ENCODE results near the gene NANS. TPM values are rescaled to one million over a fixed set of nuclear protein-coding genes. Genes with fewer than 3 reads are reported as not detected.
"Not testable (repeated sequence)": the region's sequence is repeated elsewhere in the genome, so short reads cannot be mapped to it uniquely, and the experiment has no call there.

Gene NANS
- total and polyA plus RNA-seq, 12 donors: 20.0 to 141 (median 30.9) TPM

GRCh38 chr9:98109052-98109451 lies 52.5 kb downstream of the NANS start:
- DNase-seq: no peak
- Histone ChIP-seq H3K36me3 (peaks cover 0 to 14% (median 0%) of the 10 kb centered on the region in 9 donors), H3K4me1 (peaks cover 0 to 70% (median 0%) of the 10 kb centered on the region in 9 donors), H3K4me3 (no peak overlapping the region), H3K27ac (peak overlapping the region in 1 of 10 donors; percentile 71), H3K27me3 (no peaks in the 10 kb centered on the region), H3K9me3 (peaks cover 0 to 22% (median 0%) of the 10 kb centered on the region in 11 donors)
- no peak for TF ChIP-seq CTCF (IDR thresholded peaks at IDR 0.05)
- intact Hi-C loops (cut with DNase I): no loop called here
- ATAC-seq: no peak
- WGBS, 2 donors: 62 to 79% methylated on average over 3 of the region's 3 CpGs

DNA sequence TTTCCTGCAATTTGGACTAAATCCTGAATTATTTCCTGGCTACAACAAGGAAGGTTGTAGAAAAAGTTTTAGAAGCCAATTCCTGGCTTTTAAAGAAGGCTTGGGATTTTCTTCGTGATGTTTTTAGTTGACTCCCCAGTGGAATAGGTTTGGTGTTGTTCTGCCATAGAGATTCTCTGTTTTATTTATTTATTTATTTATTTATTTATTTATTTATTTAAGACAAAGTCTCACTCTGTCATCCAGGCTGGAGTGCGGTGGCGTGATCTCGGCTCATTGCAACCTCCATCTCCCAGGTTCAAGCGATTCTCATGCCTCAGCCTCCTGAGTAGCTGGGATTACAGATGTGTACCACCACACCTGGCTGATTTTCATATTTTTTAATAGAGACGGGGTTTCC lies 60.6 kb downstream of the NANS start:
- H3K27me3 ChIP-seq; ATAC-seq; H3K36me3 ChIP-seq; intact Hi-C loops (cut with DNase I); H3K27ac ChIP-seq; H3K4me3 ChIP-seq; DNase-seq; H3K9me3 ChIP-seq: not testable (repeated sequence)
- H3K4me1 ChIP-seq: peaks cover 0 to 58% (median 18%) of the 10 kb centered on the region in 9 donors
- WGBS, 2 donors: 97 to 99% methylated on average over 6 of the region's 6 CpGs

GRCh38 chr9:98117984-98118639 lies 61.6 kb downstream of the NANS start:
- Histone ChIP-seq H3K27me3 (peaks cover 0 to 15% (median 0%) of the 10 kb centered on the region in 7 donors), H3K4me1 (peaks cover 0 to 47% (median 18%) of the 10 kb centered on the region in 9 donors), H3K36me3 (no peaks in the 10 kb centered on the region), H3K27ac (peak overlapping the region in 3 of 10 donors; percentile 35 to 89 (median 48)), H3K4me3 (peak overlapping the region in 9 of 10 donors; percentile 37 to 88 (median 69)), H3K9me3 (no peaks in the 10 kb centered on the region)
- intact Hi-C loops (cut with DNase I): no loop called here
- ATAC-seq (peak in 2 of 8 donors; percentile 18), DNase-seq (no peak)
- WGBS, 2 donors: 70 to 80% methylated on average over 5 of the region's 5 CpGs
- peak in 3 of 9 donors; percentile 10 to 41 (median 12) for TF ChIP-seq CTCF (IDR thresholded peaks at IDR 0.05)

GRCh38 chr9:98118640-98119601 lies 62.4 kb downstream of the NANS start, which contains the start of gene TRIM14:
TRIM14 (minus strand) TSS chr9:98119222; CDS start chr9:98119188, 34 bp downstream.
- Histone ChIP-seq H3K27ac (peak within 1 kb of the TSS in 8 of 10 donors; percentile 13 to 89 (median 50)), H3K27me3 (peaks cover 0 to 15% (median 0%) of the 10 kb centered on the region in 7 donors), H3K9me3 (no peaks in the 10 kb centered on the region), H3K4me3 (peak within 1 kb of the TSS; percentile 37 to 88 (median 69)), H3K36me3 (no peaks in the 10 kb centered on the region), H3K4me1 (peaks cover 0 to 42% (median 18%) of the 10 kb centered on the region in 9 donors)
- intact Hi-C loops (cut with DNase I): no loop called here
- ATAC-seq (peak; percentile 63 to 82 (median 78)), DNase-seq (peak; percentile 37 to 66)
- TF ChIP-seq CTCF (IDR thresholded peaks at IDR 0.05): peak in 5 of 9 donors; percentile 10 to 34 (median 24)
- WGBS, 2 donors: 7% methylated on average over 69 to 71 of the region's 71 CpGs

Data from heart right ventricle (tissue), 16 donors.